ENCODE results near the gene KLHL29. TPM values are rescaled to one million over a fixed set of nuclear protein-coding genes. Genes with fewer than 3 reads are reported as not detected.

KLHL29 gene
- total and polyA plus RNA-seq, 4 donors: 0.29 to 2.3 (median 0.68) TPM

GRCh38 chr2:23418461-23418911 is 33.5 kb downstream of the KLHL29 start:
- Histone ChIP-seq H3K27ac (ENCODE audit: low read depth in 1 of 2, low read length in 2 of 2) (no peak overlapping the region), H3K36me3 (ENCODE audit: control insufficient read depth in 4 of 4, insufficient read depth in 3 of 4, low read depth in 1 of 4, low read length in 3 of 4) (no peaks in the 10 kb centered on the region), H3K9ac (ENCODE audit: low read depth in 1 of 2, low read length in 2 of 2) (no peak overlapping the region), H3K4me1 (ENCODE audit: control insufficient read depth in 4 of 4, insufficient read depth in 4 of 4, low read length in 3 of 4) (no peaks in the 10 kb centered on the region), H3K27me3 (ENCODE audit: control insufficient read depth in 4 of 4, insufficient read depth in 4 of 4, low read length in 3 of 4) (no peaks in the 10 kb centered on the region), H3K9me3 (ENCODE audit: control insufficient read depth in 4 of 4, low read length in 3 of 4) (no peaks in the 10 kb centered on the region), H3K4me3 (ENCODE audit: low read depth in 1 of 3, low read length in 3 of 3) (no peak overlapping the region)
- 73% methylated on average over 6 of the region's 6 CpGs for WGBS
- TF ChIP-seq ATF3 (IDR thresholded peaks at IDR 0.05) (no peak), GABPA (IDR thresholded peaks at IDR 0.05 in 1 of 2, conservative IDR thresholded peaks at IDR 0.05 in 1 of 2) (no peak), YY1 (IDR thresholded peaks at IDR 0.05) (no peak), ZBTB33 (IDR thresholded peaks at IDR 0.05) (no peak), SP1 (IDR thresholded peaks at IDR 0.05) (no peak), TAF1 (conservative IDR thresholded peaks at IDR 0.05) (no peak), JUND (IDR thresholded peaks at IDR 0.05) (no peak), RXRA (IDR thresholded peaks at IDR 0.05) (no peak), RAD21 (IDR thresholded peaks at IDR 0.05) (no peak)
- no peak for DNase-seq (ENCODE audit: low spot score)

- WGBS: 86% methylated on average over 25 of the region's 25 CpGs
Observed at GRCh38 chr2:23419171-23420090, 34.5 kb downstream of the KLHL29 start.

More at GRCh38 chr2:23419171-23420090, 34.5 kb downstream of the KLHL29 start:
- H3K36me3 ChIP-seq (ENCODE audit: control insufficient read depth in 4 of 4, insufficient read depth in 3 of 4, low read depth in 1 of 4, low read length in 3 of 4): no peaks in the 10 kb centered on the region
- no peak overlapping the region for H3K4me3 ChIP-seq (ENCODE audit: low read depth in 1 of 3, low read length in 3 of 3)
- H3K9me3 ChIP-seq (ENCODE audit: control insufficient read depth in 4 of 4, low read length in 3 of 4): no peaks in the 10 kb centered on the region
- no peaks in the 10 kb centered on the region for H3K4me1 ChIP-seq (ENCODE audit: control insufficient read depth in 4 of 4, insufficient read depth in 4 of 4, low read length in 3 of 4)
- no peak for DNase-seq (ENCODE audit: low spot score)
- no peak for TF ChIP-seq ZBTB33 (IDR thresholded peaks at IDR 0.05)
- TF ChIP-seq GABPA (IDR thresholded peaks at IDR 0.05 in 1 of 2, conservative IDR thresholded peaks at IDR 0.05 in 1 of 2): no peak
- peak; percentile 40 for TF ChIP-seq NR2F2 (IDR thresholded peaks at IDR 0.05)
- TF ChIP-seq REST (IDR thresholded peaks at IDR 0.05): no peak
- no peaks in the 10 kb centered on the region for H3K27me3 ChIP-seq (ENCODE audit: control insufficient read depth in 4 of 4, insufficient read depth in 4 of 4, low read length in 3 of 4)
- H3K9ac ChIP-seq (ENCODE audit: low read depth in 1 of 2, low read length in 2 of 2): no peak overlapping the region
- peak overlapping the region; percentile 29 to 47 for H3K27ac ChIP-seq (ENCODE audit: low read depth in 1 of 2, low read length in 2 of 2)

Measured in liver (tissue), 9 donors.